Measurements from ENCODE around the gene NTS.

Gene NTS

GRCh38 chr12:85923767-85924331 is 49.8 kb downstream of the NTS start:
- peak; percentile 35 for DNase-seq (ENCODE audit: low spot score)

GRCh38 chr12:85927166-85927565 is 53.1 kb downstream of the NTS start:
- no peak for DNase-seq (ENCODE audit: low spot score)

Data from NAMALWA (cell line).